ENCODE measurements around the gene CNTN2. TPM values are rescaled to one million over a fixed set of nuclear protein-coding genes. Genes with fewer than 3 reads are reported as not detected.

The CNTN2 gene
- total and polyA plus RNA-seq, 2 of the 8 experiments (the other 6 are each of a cell fraction or from before 2014, with no cell fraction given): 1.2 to 3.9 TPM

GRCh38 chr1:205076245-205076761, 33.3 kb downstream of the CNTN2 start:
- Histone ChIP-seq H3K4me3 (ENCODE audit: extremely low read depth in 1 of 4, insufficient read depth in 2 of 4, low read depth in 3 of 4, low read length in 4 of 4) (no peak overlapping the region), H2AK5ac (ENCODE audit: low read depth, low read length) (no peak overlapping the region), H3K4ac (replicated peaks; ENCODE audit: insufficient read length, low read depth, low read length) (no peak overlapping the region), H2BK15ac (ENCODE audit: low read length) (no peak overlapping the region), H3K9ac (replicated peaks in 1 of 4; ENCODE audit: extremely low read depth in 1 of 4, low read depth in 3 of 4, low read length in 3 of 4) (no peak overlapping the region), H4K91ac (replicated peaks; ENCODE audit: insufficient read length, low read length) (no peak overlapping the region), H2BK5ac (ENCODE audit: low read depth, low read length) (no peak overlapping the region), H3K79me1 (ENCODE audit: low read depth, low read length) (no peaks in the 10 kb centered on the region), H3K23me2 (ENCODE audit: low read depth, low read length) (no peaks in the 10 kb centered on the region), H3K27ac (ENCODE audit: low read depth, low read length) (no peak overlapping the region), H3K4me1 (replicated peaks in 1 of 4; ENCODE audit: control insufficient read depth in 3 of 4, insufficient read depth in 4 of 4, low read length in 3 of 4) (no peaks in the 10 kb centered on the region), H4K20me1 (replicated peaks in 1 of 2; ENCODE audit: control insufficient read depth in 1 of 2, insufficient read depth in 2 of 2, low read length in 2 of 2) (no peaks in the 10 kb centered on the region), H3K27me3 (replicated peaks in 1 of 4; ENCODE audit: control insufficient read depth in 3 of 4, extremely low read depth in 1 of 4, insufficient read depth in 3 of 4, low read length in 3 of 4) (no peaks in the 10 kb centered on the region), H2AFZ (ENCODE audit: low read length) (no peak overlapping the region), H3K56ac (replicated peaks; ENCODE audit: insufficient read length, low read depth, low read length) (no peak overlapping the region), H3K79me2 (ENCODE audit: control insufficient read depth in 1 of 2, insufficient read depth in 2 of 2, low read length in 2 of 2) (no peaks in the 10 kb centered on the region), H4K8ac (ENCODE audit: extremely low read depth, insufficient read depth, low read length) (no peak overlapping the region), H3K36me3 (ENCODE audit: control insufficient read depth in 2 of 4, insufficient read depth in 4 of 4, low read length in 3 of 4) (no peaks in the 10 kb centered on the region), H2BK20ac (ENCODE audit: low read length) (no peak overlapping the region), H3K4me2 (ENCODE audit: insufficient read depth in 1 of 2, low read depth in 2 of 2, low read length in 2 of 2) (no peak overlapping the region), H2BK120ac (replicated peaks; ENCODE audit: low read depth, low read length) (no peak overlapping the region), H3K18ac (ENCODE audit: extremely low read depth, low read length) (no peak overlapping the region), H3K9me3 (ENCODE audit: insufficient read depth in 2 of 2, low read depth in 1 of 2, low read length in 1 of 2) (no peaks in the 10 kb centered on the region), H4K5ac (ENCODE audit: insufficient read length, low read depth, low read length) (no peak overlapping the region), H3K14ac (ENCODE audit: insufficient read length) (no peak overlapping the region), H2BK12ac (ENCODE audit: low read depth, low read length) (no peak overlapping the region), H3K23ac (ENCODE audit: insufficient read length) (no peak overlapping the region)
- FAIRE-seq (no peak), DNase-seq (ENCODE audit: low read depth in 1 of 2, low spot score in 2 of 2) (no peak)
- CTCF ChIA-PET (ENCODE audit: partially characterized antibody): interaction anchor here (0.6 to 38.9 kb wide), 11 partner anchors 10 to 1104 kb away, joined by 3 to 1336 read pairs (median 4); no protein-coding TSS in a partner anchor
- WGBS, 2 experiments (ENCODE audit: extremely low coverage in 1 of 2, insufficient coverage in 1 of 2, insufficient read length in 1 of 2, insufficient replicate concordance in 2 of 2, low coverage in 1 of 2, low lambda C conversion rate in 2 of 2, missing lambda C conversion rate in 1 of 2): 89% methylated on average over 4 of the region's 4 CpGs; no CpG with 5 or more reads in 1 of the 2 experiments
- POLR2A ChIA-PET (ENCODE audit: partially characterized antibody): interaction anchor here (1.4 kb wide), 1 partner anchor 50 kb away, joined by 3 read pairs; no protein-coding TSS in a partner anchor
- TF ChIP-seq SIN3A (conservative IDR thresholded peaks at IDR 0.05 in 1 of 2, IDR thresholded peaks at IDR 0.05 in 1 of 2; ENCODE audit: low read depth in 1 of 2, low read length in 2 of 2): no peak
- TF ChIP-seq HDAC6 (IDR thresholded peaks at IDR 0.05; ENCODE audit: low read depth, low read length): no peak
- no peak for TF ChIP-seq CTCF (IDR thresholded peaks at IDR 0.05; ENCODE audit: control extremely low read depth in 1 of 3, insufficient read depth in 1 of 3, low read depth in 1 of 3, low read length in 3 of 3)
- TF ChIP-seq POLR2AphosphoS5 (IDR thresholded peaks at IDR 0.05; ENCODE audit: low read depth, low read length): no peak
- no peak for TF ChIP-seq TCF12 (IDR thresholded peaks at IDR 0.05; ENCODE audit: low read depth, low read length)
- no peak for TF ChIP-seq BACH1 (IDR thresholded peaks at IDR 0.05; ENCODE audit: low read length)
- TF ChIP-seq SIRT6 (IDR thresholded peaks at IDR 0.05; ENCODE audit: low read length): no peak
- TF ChIP-seq RXRA (IDR thresholded peaks at IDR 0.05; ENCODE audit: insufficient read depth, low read depth, low read length): no peak
- TF ChIP-seq, protein P1, sequence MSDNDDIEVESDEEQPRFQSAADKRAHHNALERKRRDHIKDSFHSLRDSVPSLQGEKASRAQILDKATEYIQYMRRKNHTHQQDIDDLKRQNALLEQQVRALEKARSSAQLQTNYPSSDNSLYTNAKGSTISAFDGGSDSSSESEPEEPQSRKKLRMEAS (IDR thresholded peaks at IDR 0.05): no peak
- no peak for TF ChIP-seq NANOG (IDR thresholded peaks at IDR 0.05; ENCODE audit: insufficient read depth, low read depth, low read length, poor library complexity, severe bottlenecking)
- TF ChIP-seq EZH2 (IDR thresholded peaks at IDR 0.05; ENCODE audit: low read depth, low read length, severe bottlenecking): no peak

All from H1 (cell line).